ENCODE measurements around the gene HECW1.
A peak's percentile ranks its signal among the peaks of the same experiment; 100 is the strongest.

HECW1 gene

DNA sequence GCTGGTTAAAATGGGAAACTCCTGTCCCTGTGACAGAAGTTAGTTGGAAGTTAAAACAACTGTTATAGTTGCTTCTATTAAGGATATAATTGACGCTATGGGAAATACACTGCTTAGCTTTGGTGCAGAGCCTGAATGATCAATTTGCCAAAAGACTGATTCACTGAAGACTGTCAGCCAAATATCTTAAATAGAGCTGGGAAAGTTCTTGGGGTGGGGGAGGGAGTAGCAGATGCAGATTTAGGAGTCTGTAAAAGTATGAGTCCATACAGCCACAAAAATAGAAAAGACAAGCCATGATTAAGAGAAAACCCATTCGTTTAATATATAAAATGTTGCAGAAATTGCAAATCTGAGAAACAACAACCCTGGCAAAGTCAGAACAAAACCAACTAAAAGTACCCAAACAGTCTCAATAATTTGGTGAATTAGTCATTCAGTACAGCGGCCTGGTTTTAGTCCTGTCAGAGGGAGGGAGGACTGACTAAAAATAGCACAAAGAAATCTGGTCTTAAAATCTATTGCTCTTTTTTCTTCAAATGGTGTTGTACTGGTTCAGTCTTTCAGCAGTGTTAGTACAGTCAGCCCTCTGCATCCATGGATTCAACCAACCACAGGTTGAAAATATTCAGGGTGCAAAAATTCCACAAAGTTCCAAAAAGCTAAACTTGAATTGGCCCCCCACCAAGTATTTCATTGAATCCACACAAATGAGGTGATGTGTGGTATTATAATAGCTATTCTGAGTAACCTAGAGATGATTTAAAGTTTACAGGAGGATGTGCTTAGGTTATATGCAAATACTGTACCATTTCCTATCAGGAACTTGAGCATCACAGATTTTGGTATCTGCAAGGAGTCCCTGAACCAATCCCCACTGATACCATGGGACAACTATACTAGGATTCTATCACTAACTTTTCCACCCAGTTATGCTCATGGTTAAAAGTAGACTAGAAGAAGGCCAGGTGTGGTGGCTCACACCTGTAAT lies 500.4 kb downstream of the HECW1 start:
- TF ChIP-seq POLR2A (IDR thresholded peaks at IDR 0.05; ENCODE audit: low read depth, low read length): 0 out of 2 replicates have a peak, but pooled peaks have one; percentile 15
- no peak for TF ChIP-seq PAX5 (IDR thresholded peaks at IDR 0.05; ENCODE audit: insufficient read depth, low read length, severe bottlenecking)
- DNase-seq (ENCODE audit: insufficient read length, low spot score) (peak; percentile 38), FAIRE-seq (peak; percentile 45)

All from GM12891 (cell line).